ENCODE measurements around the gene ATP8A2. TPM values are rescaled to one million over a fixed set of nuclear protein-coding genes. Genes with fewer than 3 reads are reported as not detected.
"Not testable (repeated sequence)": the region's sequence is repeated elsewhere in the genome, so short reads cannot be mapped to it uniquely, and the experiment has no call there.

The ATP8A2 gene
- total RNA-seq, 1 donor from 2014 or later = 0.86 TPM

- no peak for DNase-seq (ENCODE audit: low read depth)
Observed at GRCh38 chr13:25538276-25538675, 166.5 kb downstream of the ATP8A2 start.

GRCh38 chr13:25541434-25542123 lies 169.8 kb downstream of the ATP8A2 start:
- no peak for DNase-seq (ENCODE audit: low read depth)

- not testable (repeated sequence) for DNase-seq (ENCODE audit: low read depth)
Observed at GRCh38 chr13:25548991-25549390, 177.2 kb downstream of the ATP8A2 start.

- DNase-seq (ENCODE audit: low read depth) = no peak
Observed at GRCh38 chr13:25561812-25562211, 190.0 kb downstream of the ATP8A2 start.

GRCh38 chr13:25570185-25570584 lies 198.4 kb downstream of the ATP8A2 start:
- DNase-seq (ENCODE audit: low read depth) = no peak

GRCh38 chr13:25571237-25571636 lies 199.5 kb downstream of the ATP8A2 start:
- no peak for DNase-seq (ENCODE audit: low read depth)

GRCh38 chr13:25572171-25572570 lies 200.4 kb downstream of the ATP8A2 start:
- DNase-seq (ENCODE audit: low read depth) = not testable (repeated sequence)

- DNase-seq (ENCODE audit: low read depth) = peak; percentile 96
Observed at GRCh38 chr13:25574437-25575411, 202.9 kb downstream of the ATP8A2 start.

GRCh38 chr13:25575562-25575961 lies 203.8 kb downstream of the ATP8A2 start:
- no peak for DNase-seq (ENCODE audit: low read depth)

GRCh38 chr13:25578526-25578925 lies 206.8 kb downstream of the ATP8A2 start:
- no peak for DNase-seq (ENCODE audit: low read depth)

- DNase-seq (ENCODE audit: low read depth) = no peak
Observed at GRCh38 chr13:25579221-25579620, 207.4 kb downstream of the ATP8A2 start.

- no peak for DNase-seq (ENCODE audit: low read depth)
Observed at GRCh38 chr13:25581351-25581750, 209.6 kb downstream of the ATP8A2 start.

GRCh38 chr13:25584087-25584486 lies 212.3 kb downstream of the ATP8A2 start:
- no peak for DNase-seq (ENCODE audit: low read depth)

- DNase-seq (ENCODE audit: low read depth) = no peak
Observed at GRCh38 chr13:25585000-25585399, 213.2 kb downstream of the ATP8A2 start.

GRCh38 chr13:25587326-25587980 lies 215.7 kb downstream of the ATP8A2 start:
- no peak for DNase-seq (ENCODE audit: low read depth)

GRCh38 chr13:25588336-25589060 lies 216.7 kb downstream of the ATP8A2 start:
- no peak for DNase-seq (ENCODE audit: low read depth)

- no peak for DNase-seq (ENCODE audit: low read depth)
Observed at GRCh38 chr13:25598421-25598820, 226.6 kb downstream of the ATP8A2 start.

- DNase-seq (ENCODE audit: low read depth) = no peak
Observed at GRCh38 chr13:25602176-25602575, 230.4 kb downstream of the ATP8A2 start.

- DNase-seq (ENCODE audit: low read depth) = no peak
Observed at GRCh38 chr13:25604106-25604505, 232.3 kb downstream of the ATP8A2 start.

GRCh38 chr13:25607096-25607495 lies 235.3 kb downstream of the ATP8A2 start:
- DNase-seq (ENCODE audit: low read depth) = no peak

GRCh38 chr13:25608181-25608580 lies 236.4 kb downstream of the ATP8A2 start:
- DNase-seq (ENCODE audit: low read depth) = no peak
